DMS53 (cell line): ENCODE data around the gene ARHGEF4.

Experiments used
- DNase-seq: peaks from one replicate; lab custom pipeline; 2025; lab: John Stamatoyannopoulos, UW

The ARHGEF4 gene

DNA sequence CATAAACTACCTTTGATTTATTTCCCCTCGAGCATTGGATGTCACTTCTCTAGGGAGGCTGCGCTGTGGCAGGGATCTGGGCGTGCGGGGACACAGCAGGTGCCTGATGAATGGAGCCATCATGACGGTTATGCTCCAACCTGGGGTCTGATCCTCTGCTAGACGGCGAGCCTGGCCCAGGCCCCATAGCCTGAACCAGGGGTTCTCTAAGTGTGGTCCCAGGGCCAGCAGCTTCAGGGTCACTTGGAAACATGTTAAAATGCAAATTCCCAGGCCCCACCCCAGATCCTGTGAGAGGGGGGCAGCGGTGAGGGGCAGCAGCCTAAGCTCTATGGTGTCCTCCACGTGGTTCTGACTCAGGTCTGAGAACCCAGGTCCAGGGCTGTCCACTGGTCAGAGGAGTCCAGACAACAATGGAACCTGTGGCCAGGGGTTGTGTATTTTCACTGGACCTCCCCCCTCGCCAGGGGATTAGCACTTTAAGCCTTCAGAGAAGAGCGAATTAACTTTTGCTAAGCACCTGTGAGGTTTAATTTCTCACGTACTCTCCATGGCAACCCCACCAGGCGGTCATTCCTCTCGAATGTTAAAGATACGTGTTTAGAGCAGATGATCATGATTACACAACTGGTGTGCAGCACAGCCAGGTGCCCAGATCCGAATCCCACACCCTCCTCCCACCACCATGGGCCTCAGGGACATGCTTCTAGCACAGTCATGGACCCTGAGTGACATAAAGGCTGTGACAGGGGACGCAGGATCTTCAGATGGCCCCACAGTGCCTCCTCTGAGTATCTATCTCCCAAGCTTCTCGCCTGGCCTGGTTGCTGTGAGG lies 1.6 kb upstream of the ARHGEF4 start:
- no peak for DNase-seq

GRCh38 chr2:130835766-130836015 lies 1.0 kb upstream of the ARHGEF4 start:
- DNase-seq: no peak

DNA sequence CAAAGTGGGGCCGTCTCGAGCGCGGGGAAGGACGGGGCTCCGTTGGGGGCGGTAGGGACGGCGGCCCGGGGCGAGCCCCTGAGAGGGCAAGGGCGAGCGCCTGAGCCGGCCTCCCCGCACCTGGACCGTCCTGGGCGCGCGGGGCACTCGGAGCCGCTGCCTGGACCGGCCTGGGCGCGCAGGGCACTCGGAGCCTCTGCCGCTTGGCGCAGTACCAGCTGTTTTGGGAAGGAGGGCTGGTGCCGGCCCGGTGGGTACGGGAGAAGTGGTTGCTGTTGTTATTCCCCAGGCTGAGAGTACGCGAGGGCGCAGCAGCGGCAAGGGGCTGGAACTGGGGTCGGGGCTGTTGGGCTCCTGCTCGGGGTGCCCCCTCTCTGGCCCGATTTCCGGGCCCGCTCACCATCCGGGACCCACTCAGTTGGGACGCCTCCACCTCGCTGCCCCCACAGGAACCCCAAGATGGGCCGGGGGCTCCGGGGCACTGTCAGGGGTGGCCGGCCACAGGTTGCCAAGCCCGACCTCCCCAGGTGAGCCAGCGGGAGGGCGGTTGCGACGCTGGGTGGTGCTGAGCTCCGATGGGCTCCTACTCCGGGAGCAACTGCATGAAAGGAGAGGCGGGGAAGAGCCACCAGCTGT lies 579 bp downstream of the ARHGEF4 start:
- peak; percentile 42 for DNase-seq

GRCh38 chr2:130837811-130838565 lies 1.3 kb downstream of the ARHGEF4 start:
- peak; percentile 7 for DNase-seq

DNA sequence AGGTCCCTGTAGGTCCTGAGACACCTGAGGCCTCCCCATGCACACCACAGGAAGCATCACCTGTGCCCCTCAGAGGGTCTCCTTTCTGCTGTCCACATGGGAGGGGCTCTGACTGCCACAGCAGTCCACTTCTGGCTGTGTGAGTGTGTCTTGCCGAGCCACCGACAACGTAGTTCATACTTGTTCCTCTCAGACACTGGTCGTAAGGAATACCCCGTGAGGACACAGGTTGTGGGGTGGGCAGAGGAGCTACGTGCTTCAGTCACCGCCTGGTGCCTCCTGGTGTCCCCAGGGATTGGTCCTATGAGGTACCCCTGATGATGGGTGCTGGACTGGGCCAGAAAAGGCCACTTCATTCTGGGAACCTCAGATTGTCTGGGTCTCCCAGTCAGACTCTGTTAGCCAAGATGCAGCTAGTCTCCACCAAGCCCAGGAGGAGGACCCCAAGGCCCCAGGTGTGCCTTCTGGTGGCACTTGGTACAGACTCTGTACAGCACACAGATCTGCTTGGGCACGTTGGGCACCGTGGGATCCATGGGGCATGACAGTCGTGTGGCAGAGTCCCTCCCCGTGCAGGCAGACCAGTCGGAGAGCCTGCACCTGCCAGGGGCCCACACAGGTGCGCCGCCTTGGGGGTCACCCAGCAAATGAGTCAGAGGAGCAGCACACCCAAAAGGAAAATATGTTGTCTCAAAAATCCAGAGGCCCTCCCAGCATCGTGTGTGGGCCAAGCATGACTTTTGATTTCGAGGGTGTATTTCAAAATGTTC lies 2.5 kb downstream of the ARHGEF4 start:
- DNase-seq: no peak

DNA sequence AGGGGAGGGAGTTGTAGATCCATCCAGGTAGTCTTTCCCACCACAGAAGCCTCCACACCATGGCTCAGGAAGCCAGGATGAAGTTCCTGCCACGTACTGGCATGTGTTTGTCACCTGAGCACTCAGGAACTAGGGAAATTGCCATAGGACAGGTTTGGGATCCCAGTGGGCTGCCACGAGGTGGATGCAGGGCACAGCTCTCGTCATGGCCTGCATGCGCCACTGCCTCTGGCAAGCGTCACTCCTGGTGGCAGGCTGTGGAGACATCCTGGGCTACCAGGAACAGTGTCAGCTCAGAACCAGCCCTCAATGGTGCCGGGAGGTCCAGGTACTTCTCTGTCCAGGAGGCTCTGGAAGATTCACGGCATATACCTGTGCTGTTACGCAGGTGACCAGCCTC lies 3.8 kb downstream of the ARHGEF4 start:
- no peak for DNase-seq

GRCh38 chr2:130841741-130842365 lies 5.1 kb downstream of the ARHGEF4 start:
- DNase-seq: no peak

- DNase-seq: no peak
Measured at GRCh38 chr2:130842770-130843169, 6.1 kb downstream of the ARHGEF4 start.

DNA sequence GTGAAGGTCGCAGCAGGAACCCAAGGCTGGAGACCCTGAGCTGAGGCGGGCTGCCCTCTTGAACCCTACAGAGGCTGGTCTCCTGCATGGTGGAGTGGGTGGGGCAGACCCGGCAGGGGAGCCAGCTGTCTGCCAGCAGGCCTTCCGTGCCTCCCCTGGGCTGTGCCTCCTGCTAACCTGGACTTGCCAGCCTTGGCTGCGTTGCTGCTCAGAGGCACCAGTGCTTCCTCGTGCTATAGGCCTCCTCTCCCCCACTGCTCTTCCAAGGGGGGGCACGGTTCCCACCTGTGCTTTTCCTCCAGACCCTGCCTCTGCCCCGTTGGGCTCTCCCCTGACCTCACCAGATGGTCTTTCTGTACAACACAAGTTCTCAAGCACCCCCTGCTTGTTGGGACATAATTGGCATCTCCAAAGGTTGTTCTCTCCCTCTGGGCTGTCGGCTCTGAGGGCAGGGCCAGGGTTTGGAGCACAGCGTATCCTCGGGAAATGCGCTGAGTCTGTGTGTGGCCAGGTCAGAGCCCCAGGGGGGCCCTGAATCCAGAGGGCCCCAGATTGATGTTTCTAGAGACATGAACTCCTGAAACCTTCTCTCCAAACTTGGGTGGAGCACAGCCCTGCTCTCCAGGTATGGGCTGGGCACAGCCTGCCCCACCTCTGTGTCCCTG lies 6.7 kb downstream of the ARHGEF4 start:
- no peak for DNase-seq

DNA sequence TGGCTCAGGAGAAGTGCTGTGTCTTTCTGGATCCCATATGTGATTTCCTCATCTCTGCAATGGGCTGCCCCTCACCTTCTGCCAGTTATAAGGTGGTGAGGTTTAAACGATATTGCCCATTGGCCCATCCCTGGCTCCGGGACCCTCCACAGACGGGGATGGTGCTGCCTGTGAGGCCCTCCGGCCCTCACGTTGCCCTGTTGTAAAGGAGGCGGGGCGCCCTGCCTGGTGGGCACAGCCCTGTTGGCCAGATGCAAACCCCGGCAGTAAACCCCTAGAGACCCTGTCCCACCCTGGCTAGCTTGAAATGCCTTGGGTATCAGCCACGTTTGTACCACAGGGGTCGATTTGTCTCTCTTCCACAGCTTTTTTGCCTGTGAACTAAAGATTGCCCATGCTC lies 7.4 kb downstream of the ARHGEF4 start:
- no peak for DNase-seq

DNA sequence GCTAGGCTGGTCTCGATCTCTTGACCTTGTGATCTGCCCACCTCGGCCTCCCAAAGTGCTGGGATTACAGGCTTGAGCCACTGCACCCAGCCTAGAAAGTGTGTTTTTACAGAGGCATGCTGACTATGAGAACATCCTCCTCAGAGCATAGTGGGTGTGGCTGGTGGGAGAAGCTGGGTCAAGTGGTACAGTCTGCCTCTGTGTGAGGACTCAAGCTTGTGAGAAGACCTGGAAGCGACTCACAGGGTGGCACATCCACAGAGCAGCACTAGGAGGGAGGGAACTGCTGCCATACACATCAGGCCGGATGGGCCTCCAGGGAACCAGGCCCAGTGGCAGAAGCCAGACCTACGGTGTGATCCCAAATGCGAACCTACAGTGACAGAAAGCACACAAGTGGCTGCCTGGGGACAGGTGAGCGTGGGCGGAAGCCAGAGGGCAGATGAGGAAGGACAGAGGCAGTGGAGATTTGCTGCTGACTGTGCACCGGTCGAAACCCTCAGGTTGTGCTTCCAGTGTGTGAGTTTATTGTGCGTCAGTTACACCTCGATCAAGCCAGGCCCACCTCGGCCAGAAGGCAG lies 8.9 kb downstream of the ARHGEF4 start:
- no peak for DNase-seq

GRCh38 chr2:130846233-130846632 lies 9.5 kb downstream of the ARHGEF4 start:
- no peak for DNase-seq

DNA sequence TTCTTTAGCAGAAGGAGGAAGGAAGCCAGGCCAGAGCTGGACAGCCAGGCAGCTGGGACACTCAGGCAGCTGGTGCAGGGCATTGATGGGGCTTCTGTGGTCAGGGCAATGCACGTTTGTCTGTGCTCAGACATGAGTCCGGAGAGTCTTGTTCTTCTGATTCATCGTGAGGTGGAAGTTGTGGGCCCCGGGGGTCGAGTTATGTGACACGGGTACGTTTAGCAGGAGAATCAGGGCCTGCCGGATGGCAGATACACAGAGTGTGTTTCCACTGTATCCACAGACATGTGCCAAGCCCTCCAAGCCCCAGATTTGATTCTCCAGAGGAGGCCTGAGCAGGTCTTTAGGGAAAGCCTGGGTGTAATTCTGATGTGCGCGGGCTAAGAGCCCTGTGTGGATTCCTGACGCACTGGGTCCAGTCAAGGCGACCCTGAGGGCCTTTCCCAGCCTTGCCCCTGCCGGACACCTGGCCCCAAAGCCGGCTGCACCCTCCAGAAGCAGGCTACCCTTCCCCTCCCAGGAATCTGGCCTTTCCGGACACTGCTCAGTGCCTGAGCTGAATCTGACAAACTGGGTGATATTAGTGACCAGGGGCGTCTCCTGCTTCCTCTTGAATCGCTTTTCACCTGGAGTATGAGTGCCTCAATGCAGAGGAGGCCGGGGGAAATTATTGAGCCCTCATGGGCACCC lies 10.1 kb downstream of the ARHGEF4 start:
- no peak for DNase-seq

DNA sequence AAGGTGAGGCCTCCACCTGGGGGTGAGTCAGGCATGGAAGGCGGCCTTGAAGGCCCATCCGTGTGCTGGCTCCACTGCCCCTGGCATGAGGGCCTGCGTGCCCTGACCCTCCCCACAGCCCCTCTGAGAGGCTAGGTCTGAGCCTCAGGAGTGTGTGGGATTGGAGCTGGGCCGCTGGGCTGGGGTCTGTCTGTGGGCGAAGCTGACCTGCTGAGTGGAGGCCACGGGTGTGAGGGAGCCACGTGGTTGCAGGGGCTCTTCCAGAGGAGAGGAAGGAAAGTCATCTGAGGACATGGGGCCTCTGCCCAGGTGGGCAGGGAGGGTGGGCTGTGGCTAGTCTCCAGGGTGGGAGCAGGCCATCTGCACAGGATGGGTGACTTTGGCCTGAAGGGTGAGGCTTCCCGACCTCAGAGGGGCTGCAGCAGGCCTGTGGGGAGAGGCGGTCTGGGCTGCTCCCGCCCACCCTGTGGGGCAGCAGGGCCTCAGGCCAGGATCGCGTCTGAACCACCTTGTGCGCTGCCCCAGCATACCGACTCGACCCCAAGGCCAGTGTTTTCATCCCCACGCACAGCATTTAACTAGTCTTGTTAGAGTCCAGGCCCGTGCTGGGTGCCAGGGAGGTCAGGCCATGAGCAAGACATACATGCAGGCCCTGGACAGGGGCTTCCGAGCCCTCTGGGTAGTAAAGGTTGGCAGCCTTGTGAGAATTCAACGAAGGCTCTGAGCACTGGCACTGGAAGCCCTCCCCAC lies 11.2 kb downstream of the ARHGEF4 start:
- no peak for DNase-seq

DNA sequence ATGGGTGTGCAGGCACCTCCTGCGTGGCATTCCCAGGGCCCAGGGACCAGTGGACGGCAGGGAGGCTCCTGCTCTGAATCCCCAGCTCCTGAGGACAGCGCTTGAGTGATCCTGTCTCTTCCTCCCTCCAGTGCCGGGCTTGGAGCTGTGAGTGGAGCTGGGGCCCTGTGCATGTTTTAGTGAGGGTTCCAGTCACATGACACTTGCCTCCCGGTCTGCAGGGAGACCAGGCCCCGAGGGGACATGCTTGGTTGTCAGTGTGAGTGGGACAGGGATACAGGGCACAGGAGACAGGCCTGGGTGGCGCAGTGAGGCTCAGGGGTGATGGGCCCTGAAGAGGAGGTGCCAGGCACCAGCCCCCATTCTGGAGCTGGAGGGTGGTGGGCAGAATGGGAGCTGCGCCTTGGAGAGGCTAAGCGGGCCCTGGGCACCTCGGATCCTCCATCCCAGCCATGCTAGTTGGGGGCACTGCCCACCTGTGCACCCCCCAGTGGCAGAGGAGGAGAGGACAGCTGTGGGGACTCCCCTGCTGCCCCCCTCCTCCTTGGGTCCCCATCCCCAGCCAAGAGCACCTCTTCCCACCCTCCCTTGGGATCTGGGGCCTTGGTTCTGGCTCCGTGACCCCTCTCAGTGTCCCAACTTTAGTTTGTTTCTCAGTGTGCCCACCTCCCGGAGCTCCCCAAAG lies 12.0 kb downstream of the ARHGEF4 start:
- no peak for DNase-seq

DNA sequence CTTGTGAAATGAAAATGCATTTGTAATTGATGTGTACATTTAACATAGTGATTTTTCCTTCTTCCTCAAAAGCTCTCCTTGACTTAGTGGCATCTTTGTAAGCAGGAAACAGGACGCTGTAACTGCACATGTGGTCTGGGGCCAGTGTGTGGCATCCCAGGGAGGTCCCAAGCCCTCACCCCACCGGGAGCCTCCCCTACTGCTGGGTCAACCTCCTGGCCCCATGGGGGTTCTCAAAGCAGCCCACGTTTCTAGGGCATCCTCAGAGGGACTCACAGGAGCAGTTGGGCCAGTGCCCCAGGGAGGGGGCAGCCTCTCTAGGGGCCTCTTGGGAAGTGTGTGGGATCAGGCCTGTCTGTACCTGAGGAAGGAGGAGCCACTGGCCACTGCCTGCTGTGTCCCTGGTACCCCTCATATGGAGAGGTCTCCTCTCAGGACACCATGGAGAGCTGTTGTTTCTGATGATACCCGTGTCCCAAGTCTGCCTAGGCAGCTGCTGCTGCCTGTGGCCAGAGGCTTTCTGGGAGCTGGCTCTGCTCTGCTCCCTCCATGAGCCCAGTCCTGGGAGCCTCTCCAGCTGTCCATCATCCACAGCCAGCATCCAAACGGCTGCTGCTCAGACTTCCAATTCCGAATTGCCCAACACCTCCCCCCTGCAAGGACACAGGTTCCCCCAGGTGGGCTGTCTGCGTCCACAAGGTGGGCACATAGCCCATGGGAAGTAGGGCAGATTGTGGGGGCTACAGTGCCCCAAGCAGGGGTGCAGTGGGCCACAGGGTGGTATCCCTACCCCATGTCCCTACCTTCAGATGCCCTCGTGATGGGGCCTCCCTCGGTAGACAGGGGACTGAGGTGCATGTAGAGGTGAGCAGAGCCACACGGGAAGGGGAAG lies 13.4 kb downstream of the ARHGEF4 start:
- DNase-seq: no peak

GRCh38 chr2:130850788-130851623 lies 14.3 kb downstream of the ARHGEF4 start:
- no peak for DNase-seq
